KMS-11 (cell line): Measurements from ENCODE around the gene MICAL2.

Source experiments
- H2AFZ ChIP-seq: fragments of 200-600 bp; sonication (generic); 2 replicates; pipeline ENCODE4 v1.6.1; 2016; ENCODE audit warnings: antibody characterized with exemption, mixed run types, low read depth
- H3K27ac ChIP-seq: fragments of 200-600 bp; sonication (generic); 2 replicates; pipeline ENCODE4 v1.6.1; 2016; ENCODE audit warnings: mild to moderate bottlenecking, mixed run types
- H3K27me3 ChIP-seq: fragments of 200-600 bp; sonication (generic); 2 replicates; pipeline ENCODE4 v1.6.1; 2017; ENCODE audit warnings: mild to moderate bottlenecking, low read depth, mixed run types, moderate library complexity; ENCODE audit not compliant: insufficient read depth
- H3K36me3 ChIP-seq: fragments of 200-600 bp; sonication (generic); 2 replicates; pipeline ENCODE4 v1.6.1; 2017; ENCODE audit warnings: mild to moderate bottlenecking, mixed run types; ENCODE audit not compliant: insufficient read depth
- H3K4me1 ChIP-seq: fragments of 200-600 bp; sonication (generic); 2 replicates; pipeline ENCODE4 v1.6.1; 2016; ENCODE audit warnings: mild to moderate bottlenecking, low read depth, mixed run types; ENCODE audit not compliant: poor library complexity, severe bottlenecking
- H3K4me2 ChIP-seq: fragments of 200-600 bp; sonication (generic); 2 replicates; pipeline ENCODE4 v1.7.0; 2016; ENCODE audit warnings: mild to moderate bottlenecking, mixed run types
- H3K4me3 ChIP-seq: fragments of 200-600 bp; sonication (generic); IDR thresholded peaks from 2 replicates; pipeline ENCODE4 v1.6.1; 2017; ENCODE audit warnings: low read depth, low read length, mixed read lengths; ENCODE audit not compliant: insufficient read depth
- H3K79me2 ChIP-seq: fragments of 200-600 bp; sonication (generic); 2 replicates; pipeline ENCODE4 v1.6.1; 2016; ENCODE audit warnings: low read depth, mixed run types; ENCODE audit not compliant: insufficient read depth
- H3K9ac ChIP-seq: fragments of 200-600 bp; sonication (generic); 2 replicates; pipeline ENCODE4 v1.6.1; 2016; ENCODE audit warnings: mild to moderate bottlenecking, mixed run types
- H4K20me1 ChIP-seq: fragments of 200-600 bp; sonication (generic); 2 replicates; pipeline ENCODE4 v1.6.1; 2016; ENCODE audit warnings: mild to moderate bottlenecking, mixed run types; ENCODE audit not compliant: insufficient read depth
- TF ChIP-seq, protein P1 (sequence below): fragments of 200-600 bp; sonication (generic); conservative IDR thresholded peaks from 2 replicates; pipeline ENCODE4 v1.6.1; 2017; ENCODE audit warnings: low read depth, mild to moderate bottlenecking, antibody characterized with exemption, low read length, moderate library complexity, mixed read lengths

The MICAL2 gene

DNA sequence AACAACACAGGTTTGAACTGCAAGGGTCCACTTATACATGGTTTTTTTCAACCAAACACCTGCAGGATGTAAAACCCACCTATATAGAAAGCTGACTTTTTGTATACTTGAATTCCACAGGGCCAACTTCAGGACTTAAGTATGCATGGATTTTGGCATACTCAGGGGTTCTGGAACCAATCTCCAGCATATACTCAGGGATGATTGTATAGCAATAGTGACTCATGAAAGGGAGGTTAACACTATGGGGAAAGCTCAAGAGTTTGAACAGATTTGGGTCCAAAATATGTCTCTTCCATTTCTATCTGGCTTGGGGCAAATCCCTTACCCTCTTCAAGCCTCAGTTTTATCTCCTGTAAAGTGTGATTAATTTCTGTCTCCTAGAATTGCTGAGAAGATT is 94.9 kb downstream of the MICAL2 start:
- H2AFZ ChIP-seq = no peak overlapping the region
- peaks cover 7% of the 10 kb centered on the region for H3K4me1 ChIP-seq
- H3K27ac ChIP-seq = no peak overlapping the region
- H3K36me3 ChIP-seq = no peaks in the 10 kb centered on the region
- H3K27me3 ChIP-seq = no peaks in the 10 kb centered on the region
- H3K4me3 ChIP-seq = no peak overlapping the region
- H4K20me1 ChIP-seq = no peaks in the 10 kb centered on the region
- H3K4me2 ChIP-seq = no peak overlapping the region
- TF ChIP-seq, protein P1, sequence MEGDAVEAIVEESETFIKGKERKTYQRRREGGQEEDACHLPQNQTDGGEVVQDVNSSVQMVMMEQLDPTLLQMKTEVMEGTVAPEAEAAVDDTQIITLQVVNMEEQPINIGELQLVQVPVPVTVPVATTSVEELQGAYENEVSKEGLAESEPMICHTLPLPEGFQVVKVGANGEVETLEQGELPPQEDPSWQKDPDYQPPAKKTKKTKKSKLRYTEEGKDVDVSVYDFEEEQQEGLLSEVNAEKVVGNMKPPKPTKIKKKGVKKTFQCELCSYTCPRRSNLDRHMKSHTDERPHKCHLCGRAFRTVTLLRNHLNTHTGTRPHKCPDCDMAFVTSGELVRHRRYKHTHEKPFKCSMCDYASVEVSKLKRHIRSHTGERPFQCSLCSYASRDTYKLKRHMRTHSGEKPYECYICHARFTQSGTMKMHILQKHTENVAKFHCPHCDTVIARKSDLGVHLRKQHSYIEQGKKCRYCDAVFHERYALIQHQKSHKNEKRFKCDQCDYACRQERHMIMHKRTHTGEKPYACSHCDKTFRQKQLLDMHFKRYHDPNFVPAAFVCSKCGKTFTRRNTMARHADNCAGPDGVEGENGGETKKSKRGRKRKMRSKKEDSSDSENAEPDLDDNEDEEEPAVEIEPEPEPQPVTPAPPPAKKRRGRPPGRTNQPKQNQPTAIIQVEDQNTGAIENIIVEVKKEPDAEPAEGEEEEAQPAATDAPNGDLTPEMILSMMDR = no peak
- H3K79me2 ChIP-seq = no peaks in the 10 kb centered on the region
- H3K9ac ChIP-seq = no peak overlapping the region

- TF ChIP-seq, protein P1 = no peak
- no peak overlapping the region for H3K9ac ChIP-seq
- H3K27ac ChIP-seq = no peak overlapping the region
- no peak overlapping the region for H2AFZ ChIP-seq
- no peak overlapping the region for H3K4me3 ChIP-seq
- H4K20me1 ChIP-seq = no peaks in the 10 kb centered on the region
- H3K27me3 ChIP-seq = no peaks in the 10 kb centered on the region
- H3K4me2 ChIP-seq = no peak overlapping the region
- no peaks in the 10 kb centered on the region for H3K79me2 ChIP-seq
- H3K36me3 ChIP-seq = no peaks in the 10 kb centered on the region
- peaks cover 19% of the 10 kb centered on the region for H3K4me1 ChIP-seq
These were observed 96.1 kb downstream of the MICAL2 start for GRCh38 chr11:12206529-12206928.

- no peak overlapping the region for H3K9ac ChIP-seq
- H3K36me3 ChIP-seq = no peaks in the 10 kb centered on the region
- no peaks in the 10 kb centered on the region for H4K20me1 ChIP-seq
- H2AFZ ChIP-seq = no peak overlapping the region
- H3K27ac ChIP-seq = no peak overlapping the region
- peaks cover 29% of the 10 kb centered on the region for H3K4me1 ChIP-seq
- no peak overlapping the region for H3K4me2 ChIP-seq
- H3K4me3 ChIP-seq = no peak overlapping the region
- TF ChIP-seq, protein P1 = no peak
- no peaks in the 10 kb centered on the region for H3K79me2 ChIP-seq
- no peaks in the 10 kb centered on the region for H3K27me3 ChIP-seq
These were observed 97.2 kb downstream of the MICAL2 start for GRCh38 chr11:12207384-12208150.

DNA sequence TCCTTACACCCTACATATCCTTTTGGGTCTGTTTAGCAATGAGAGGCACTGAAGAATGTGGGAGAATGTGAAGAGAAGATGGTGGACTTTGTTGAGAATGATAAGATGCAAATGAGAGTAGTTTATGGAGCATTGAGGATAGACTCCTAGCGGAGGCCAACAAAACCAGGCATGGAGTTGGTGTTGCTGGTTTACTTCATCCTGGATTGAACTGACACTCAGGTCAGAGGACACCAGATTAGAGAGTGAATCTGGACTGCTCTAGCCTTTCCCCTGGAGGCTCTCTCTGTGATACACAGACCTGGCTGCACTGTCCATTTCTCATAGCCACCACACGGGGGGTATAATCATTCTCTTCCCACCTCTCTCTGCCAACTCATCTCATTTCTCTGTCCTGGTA is 98.7 kb downstream of the MICAL2 start:
- H3K79me2 ChIP-seq = no peaks in the 10 kb centered on the region
- H4K20me1 ChIP-seq = no peaks in the 10 kb centered on the region
- H3K27ac ChIP-seq = no peak overlapping the region
- H3K36me3 ChIP-seq = no peaks in the 10 kb centered on the region
- H3K4me3 ChIP-seq = no peak overlapping the region
- TF ChIP-seq, protein P1 = no peak
- no peak overlapping the region for H3K9ac ChIP-seq
- H2AFZ ChIP-seq = no peak overlapping the region
- no peak overlapping the region for H3K4me2 ChIP-seq
- no peaks in the 10 kb centered on the region for H3K27me3 ChIP-seq
- H3K4me1 ChIP-seq = peaks cover 29% of the 10 kb centered on the region
